Lung (tissue), 4 donors: ENCODE measurements around the gene OR5B21. TPM values are rescaled to one million over a fixed set of nuclear protein-coding genes. Genes with fewer than 3 reads are reported as not detected.

ENCODE experiments used
- polyA plus RNA-seq, 2 donors: library from polyadenylated mRNA; stranded (reverse); fragments of 200-250 nt; gene quantifications; one replicate each; pipeline ENCODE4 v1.2.1, GENCODE V29; 2013
- total RNA-seq, 2 donors: library from RNA; depleted of rRNA in 1 of 2; stranded (reverse); fragments of >200 nt in 1 of 2; gene quantifications; one replicate each; pipeline ENCODE4 v1.2.1, GENCODE V29; 2014 to 2021
- donor health status: Bipolar disorder and iron deficiency.
- donor health status: healthy.
- donor health status: DM: yes; HTN: yes; CAD: no.

The OR5B21 gene
- total and polyA plus RNA-seq, 4 donors: 0.31 TPM; not detected in 3

Other genes starting within 250 kb of the OR5B21 start
- under 1 TPM in 1 of 2 donors, not detected in 1; 0.34 TPM for gene OR10W1, start 239.8 kb downstream of the OR5B21 start, total RNA-seq
- gene OR10W1, start 239.8 kb downstream of the OR5B21 start, polyA plus RNA-seq: not detected
- not detected for gene OR5B17, start 149.0 kb downstream of the OR5B21 start, total RNA-seq
- gene OR5B17, start 149.0 kb downstream of the OR5B21 start, polyA plus RNA-seq: not detected
- gene OR5B3, start 101.2 kb downstream of the OR5B21 start, total RNA-seq: not detected
- gene OR5B3, start 101.2 kb downstream of the OR5B21 start, polyA plus RNA-seq: not detected
- not detected for gene OR5B2, start 80.0 kb downstream of the OR5B21 start, total RNA-seq
- not detected for gene OR5B2, start 80.0 kb downstream of the OR5B21 start, polyA plus RNA-seq
- gene OR5B12, start 65.9 kb downstream of the OR5B21 start, total RNA-seq: not detected
- gene OR5B12, start 65.9 kb downstream of the OR5B21 start, polyA plus RNA-seq: not detected
- gene LPXN, start 67.8 kb upstream of the OR5B21 start, total RNA-seq: 10 to 100 TPM in 1 of 2 donors, 1 to 10 TPM in 1; 9.3 to 31.3 TPM
- 10 to 100 TPM; 20.4 to 35.0 TPM for gene LPXN, start 67.8 kb upstream of the OR5B21 start, polyA plus RNA-seq
- gene ZFP91, start 71.0 kb upstream of the OR5B21 start, total RNA-seq: 10 to 100 TPM; 39.1 to 47.0 TPM
- 10 to 100 TPM; 11.1 to 23.4 TPM for gene ZFP91, start 71.0 kb upstream of the OR5B21 start, polyA plus RNA-seq
- 1 to 10 TPM; 1.3 to 2.0 TPM for gene CNTF, start 114.6 kb upstream of the OR5B21 start, total RNA-seq
- under 1 TPM; 0.28 to 0.80 TPM for gene CNTF, start 114.6 kb upstream of the OR5B21 start, polyA plus RNA-seq
- not detected for gene GLYAT, start 223.8 kb upstream of the OR5B21 start, total RNA-seq
- gene GLYAT, start 223.8 kb upstream of the OR5B21 start, polyA plus RNA-seq: not detected